IMR-90 (cell line): Measurements from ENCODE around the gene CRISPLD2. TPM values are rescaled to one million over a fixed set of nuclear protein-coding genes. Genes with fewer than 3 reads are reported as not detected.

ENCODE experiments used
- ATAC-seq: fragments of 200-7000 bp; cut with Tn5 transposase; 2 replicates; pipeline ENCODE4 v1.9.1; 2020; ENCODE audit warnings: low read depth, mild to moderate bottlenecking, moderate library complexity
- BruUV-seq: library from RNA; stranded (reverse); fragments of 400-500 nt; replicated peaks from 2 replicates; lab custom pipeline; 2021; lab: Mats Ljungman, UMichigan
- CTCF ChIA-PET: fragments of 300-600 bp; formaldehyde crosslinking; extraction: SDS; loops from one replicate; lab custom pipeline; 2021; ENCODE audit warnings: antibody characterized with exemption; lab: Yijun Ruan, JAX
- POLR2A ChIA-PET: fragments of 300-600 bp; sonication (Branson Sonifier 250); formaldehyde crosslinking; loops from one replicate; lab custom pipeline; 2022; ENCODE audit warnings: antibody characterized with exemption; ENCODE audit not compliant: unreplicated experiment; lab: Charles Lee
- DNase-seq: peaks from one replicate; pipeline ENCODE4 v3.0.0; 2013
- H2AFZ ChIP-seq: replicated peaks from 2 replicates; pipeline ENCODE3; 2013; ENCODE audit warnings: low read length, mild to moderate bottlenecking; ENCODE audit not compliant: poor library complexity
- H2AK5ac ChIP-seq: 2 replicates; pipeline ENCODE4 v1.6.1; 2013; ENCODE audit warnings: low read depth, low read length, inconsistent platforms
- H2AK9ac ChIP-seq: replicated peaks from 2 replicates; pipeline ENCODE3; 2013; ENCODE audit warnings: mild to moderate bottlenecking, low read depth, low read length, moderate library complexity; ENCODE audit not compliant: poor library complexity
- H2BK120ac ChIP-seq: 2 replicates; pipeline ENCODE4 v1.6.1; 2013; ENCODE audit warnings: low read depth, low read length, inconsistent platforms
- H2BK15ac ChIP-seq: 3 replicates; pipeline ENCODE4 v1.6.1; 2013; ENCODE audit warnings: low read depth, low read length, inconsistent platforms
- H2BK20ac ChIP-seq: 2 replicates; pipeline ENCODE4 v1.6.1; 2013; ENCODE audit warnings: low read depth, mild to moderate bottlenecking, inconsistent platforms, low read length, moderate library complexity
- H2BK5ac ChIP-seq: 2 replicates; pipeline ENCODE4 v1.6.1; 2013; ENCODE audit warnings: mild to moderate bottlenecking, low read depth, low read length, inconsistent platforms; ENCODE audit not compliant: poor library complexity, severe bottlenecking
- H3K14ac ChIP-seq: replicated peaks from 2 replicates; pipeline ENCODE4 v1.6.1; 2013; ENCODE audit warnings: low read depth, low read length, inconsistent platforms
- H3K18ac ChIP-seq: 2 replicates; pipeline ENCODE4 v1.6.1; 2013; ENCODE audit warnings: low read depth, low read length, control low read depth
- H3K23ac ChIP-seq: 2 replicates; pipeline ENCODE4 v1.6.1; 2013; ENCODE audit warnings: low read depth, low read length, inconsistent platforms
- H3K27ac ChIP-seq: 2 replicates; pipeline ENCODE4 v1.5.1; 2013; ENCODE audit warnings: mild to moderate bottlenecking, control low read depth, low read length; ENCODE audit not compliant: insufficient read depth
- H3K27me3 ChIP-seq: 2 replicates; pipeline ENCODE4 v1.6.1; 2013; ENCODE audit warnings: low read length; ENCODE audit not compliant: control insufficient read depth, insufficient read depth
- H3K36me3 ChIP-seq: 2 replicates; pipeline ENCODE4 v1.6.1; 2013; ENCODE audit warnings: low read length, mixed read lengths; ENCODE audit not compliant: control insufficient read depth, insufficient read depth
- H3K4ac ChIP-seq: 2 replicates; pipeline ENCODE4 v1.6.1; 2013; ENCODE audit warnings: low read depth, low read length, inconsistent platforms
- H3K4me1 ChIP-seq: 2 replicates; pipeline ENCODE4 v1.6.1; 2013; ENCODE audit warnings: low read length, mixed read lengths; ENCODE audit not compliant: control insufficient read depth, insufficient read depth
- H3K4me2 ChIP-seq: 2 replicates; pipeline ENCODE4 v1.6.1; 2013; ENCODE audit warnings: low read depth, mild to moderate bottlenecking, control low read depth, low read length, moderate library complexity
- H3K4me3 ChIP-seq: 2 replicates; pipeline ENCODE4 v1.5.1; 2013; ENCODE audit warnings: low read depth, mild to moderate bottlenecking, control low read depth, low read length, moderate library complexity; ENCODE audit not compliant: insufficient read depth
- H3K56ac ChIP-seq: 2 replicates; pipeline ENCODE4 v1.6.1; 2013; ENCODE audit warnings: low read length, inconsistent platforms; ENCODE audit not compliant: insufficient read depth; ENCODE audit errors: extremely low read depth
- H3K79me1 ChIP-seq, 2 experiments: 2 replicates each; pipeline ENCODE4 v1.6.1; 2013; ENCODE audit warnings: low read length in 2 of 2, inconsistent platforms in 1 of 2, low read depth in 1 of 2
- H3K9ac ChIP-seq: 2 replicates; pipeline ENCODE4 v1.6.1; 2013; ENCODE audit warnings: low read depth, low read length, control low read depth
- H3K9me1 ChIP-seq: 2 replicates; pipeline ENCODE4 v1.6.1; 2013; ENCODE audit warnings: low read length, inconsistent platforms; ENCODE audit not compliant: insufficient read depth
- H3K9me3 ChIP-seq: 2 replicates; pipeline ENCODE4 v1.6.1; 2013; ENCODE audit warnings: low read length; ENCODE audit not compliant: control insufficient read depth, insufficient read depth
- H4K20me1 ChIP-seq: 2 replicates; pipeline ENCODE4 v1.6.1; 2013; ENCODE audit warnings: low read length, inconsistent platforms; ENCODE audit not compliant: insufficient read depth
- H4K5ac ChIP-seq: 2 replicates; pipeline ENCODE4 v1.6.1; 2013; ENCODE audit warnings: mild to moderate bottlenecking, low read depth, low read length, control low read depth
- H4K8ac ChIP-seq, 2 experiments: 2 replicates each; pipeline ENCODE4 v1.6.1; 2013; ENCODE audit warnings: low read depth in 2 of 2, low read length in 2 of 2, control low read depth in 1 of 2, inconsistent platforms in 1 of 2
- H4K91ac ChIP-seq: 2 replicates; pipeline ENCODE4 v1.6.1; 2013; ENCODE audit warnings: low read depth, low read length, inconsistent platforms; ENCODE audit not compliant: insufficient read depth
- CEBPB ChIP-seq: IDR thresholded peaks from 2 replicates; pipeline ENCODE4 v1.6.1; 2012; ENCODE audit warnings: low read depth, low read length, improper control_type of control experiment
- CHD1 ChIP-seq: IDR thresholded peaks from 2 replicates; pipeline ENCODE4 v1.6.1; 2012; ENCODE audit warnings: low read depth, low read length, improper control_type of control experiment
- NFE2L2 ChIP-seq: fragments of 150-350 bp; IDR thresholded peaks from 2 replicates; pipeline ENCODE4 v1.6.1; 2016; ENCODE audit warnings: low read depth, mild to moderate bottlenecking, low read length
- RCOR1 ChIP-seq: IDR thresholded peaks from 2 replicates; pipeline ENCODE4 v1.6.1; 2012; ENCODE audit warnings: mild to moderate bottlenecking, low read length, improper control_type of control experiment; ENCODE audit not compliant: insufficient replicate concordance
- SMC3 ChIP-seq: fragments of 150-350 bp; IDR thresholded peaks from 2 replicates; pipeline ENCODE4 v1.6.1; 2016; ENCODE audit warnings: low read depth, mild to moderate bottlenecking, antibody characterized with exemption, low read length, moderate library complexity
- WGBS, 2 experiments: methylation state at CpG; one replicate each; pipeline versions ENCODE4 v1.1.5 to v1.1.7; 2013; ENCODE audit warnings: missing lambda C conversion rate in 2 of 2; ENCODE audit not compliant: insufficient read length in 1 of 2; ENCODE audit errors: extremely low coverage in 2 of 2; 5-methylcytosine and 5-hydroxymethylcytosine counted together
- dilution Hi-C: fragments of 300-500 bp; cut with HindIII; formaldehyde crosslinking; loops from one replicate; pipeline ENCODE4 v1.14.3; 2018; ENCODE audit warnings: low sequenced_read_pairs; ENCODE audit not compliant: unreplicated experiment
- in situ Hi-C: fragments of 300-500 bp; cut with MboI; formaldehyde crosslinking; loops from 3 replicates; pipeline ENCODE4 v1.14.3; 2019; ENCODE audit warnings: low sequenced_read_pairs, inconsistent platforms, mixed read lengths
- intact Hi-C: fragments of 100-400 bp; cut with micrococcal nuclease; formaldehyde crosslinking; loops from 2 replicates; pipeline ENCODE4 v1.10.0; 2022
- polyA plus RNA-seq, 3 experiments: library from polyadenylated mRNA; depleted of rRNA; stranded (reverse); fragments of >200 nt; gene quantifications; 2 replicates each; pipeline ENCODE4 v1.2.3, GENCODE V29; 2012; ENCODE audit warnings: low replicate concordance in 1 of 3
- total RNA-seq: library from RNA; depleted of rRNA; stranded (reverse); fragments of >200 nt; gene quantifications from 2 replicates; pipeline ENCODE4 v1.2.3, GENCODE V29; 2012
- TF ChIP-seq, protein P1 (sequence below): conservative IDR thresholded peaks from 2 replicates; pipeline ENCODE4 v1.5.1; 2012; ENCODE audit warnings: mild to moderate bottlenecking, low read depth, low read length, improper control_type of control experiment

The CRISPLD2 gene
- total and polyA plus RNA-seq, 2 of the 4 experiments (the other 2 are of a cell fraction), result 23.1 to 37.5 TPM

- no peak for ATAC-seq
- H3K9me3 ChIP-seq, result no peaks in the 10 kb centered on the region
- peaks cover 15% of the 10 kb centered on the region for H3K9me1 ChIP-seq
- peaks cover 29 to 61% of the 10 kb centered on the region in 2 experiments; a peak in 3 of 4 replicates for H3K79me1 ChIP-seq
- H3K4ac ChIP-seq, result peak overlapping the region; percentile 64
- peak overlapping the region; percentile 75 for H3K4me2 ChIP-seq
- H4K91ac ChIP-seq, result peak overlapping the region; percentile 5; the same call in 1 of the 2 replicates
- ChIA-PET CTCF (interaction anchor here (0.5 kb wide), 1 partner anchor 66 kb away, joined by 3 read pairs; no protein-coding TSS in a partner anchor), POLR2A (no interaction called here)
- peak overlapping the region; percentile 66; the same call in 1 of the 2 replicates for H2AK5ac ChIP-seq
- 63% methylated on average over 5 of the region's 13 CpGs; no CpG with 5 or more reads in 1 of the 2 experiments for WGBS, 2 experiments
- peaks cover 33% of the 10 kb centered on the region for H3K4me1 ChIP-seq
- H4K20me1 ChIP-seq, result peaks cover 30% of the 10 kb centered on the region
- no TSS peak for BruUV-seq
- H2BK20ac ChIP-seq, result 0 out of 2 replicates have a peak overlapping the region, but pooled peaks have one; percentile 16
- no peak overlapping the region for H3K56ac ChIP-seq
- H3K18ac ChIP-seq, result no peak overlapping the region
- H2AK9ac ChIP-seq, result peak overlapping the region; percentile 31
- peak overlapping the region; percentile 50 for H3K23ac ChIP-seq
- H3K27me3 ChIP-seq, result no peaks in the 10 kb centered on the region
- peaks cover 3% of the 10 kb centered on the region; the same call in 1 of the 2 replicates for H3K36me3 ChIP-seq
- in situ Hi-C loops (no loop called here), dilution Hi-C loops (no loop called here), intact Hi-C loops (loop anchor here (10.0 kb wide), 1 partner anchor 197 kb away; no protein-coding TSS in a partner anchor)
- H4K5ac ChIP-seq, result 0 out of 2 replicates have a peak overlapping the region, but pooled peaks have one; percentile 9
- DNase-seq, result no peak
- H3K4me3 ChIP-seq, result peak overlapping the region; percentile 5
- peak overlapping the region; percentile 13 to 51; a peak in 2 of 4 replicates for H4K8ac ChIP-seq
- TF ChIP-seq CEBPB (no peak), NFE2L2 (no peak), RCOR1 (no peak), CHD1 (no peak), SMC3 (no peak)
- TF ChIP-seq, protein P1, sequence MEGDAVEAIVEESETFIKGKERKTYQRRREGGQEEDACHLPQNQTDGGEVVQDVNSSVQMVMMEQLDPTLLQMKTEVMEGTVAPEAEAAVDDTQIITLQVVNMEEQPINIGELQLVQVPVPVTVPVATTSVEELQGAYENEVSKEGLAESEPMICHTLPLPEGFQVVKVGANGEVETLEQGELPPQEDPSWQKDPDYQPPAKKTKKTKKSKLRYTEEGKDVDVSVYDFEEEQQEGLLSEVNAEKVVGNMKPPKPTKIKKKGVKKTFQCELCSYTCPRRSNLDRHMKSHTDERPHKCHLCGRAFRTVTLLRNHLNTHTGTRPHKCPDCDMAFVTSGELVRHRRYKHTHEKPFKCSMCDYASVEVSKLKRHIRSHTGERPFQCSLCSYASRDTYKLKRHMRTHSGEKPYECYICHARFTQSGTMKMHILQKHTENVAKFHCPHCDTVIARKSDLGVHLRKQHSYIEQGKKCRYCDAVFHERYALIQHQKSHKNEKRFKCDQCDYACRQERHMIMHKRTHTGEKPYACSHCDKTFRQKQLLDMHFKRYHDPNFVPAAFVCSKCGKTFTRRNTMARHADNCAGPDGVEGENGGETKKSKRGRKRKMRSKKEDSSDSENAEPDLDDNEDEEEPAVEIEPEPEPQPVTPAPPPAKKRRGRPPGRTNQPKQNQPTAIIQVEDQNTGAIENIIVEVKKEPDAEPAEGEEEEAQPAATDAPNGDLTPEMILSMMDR, result no peak
- H2BK15ac ChIP-seq, result 0 out of 3 replicates have a peak overlapping the region, but pooled peaks have one; percentile 10
- no peak overlapping the region; the same call in 1 of the 2 replicates for H3K27ac ChIP-seq
- peak overlapping the region; percentile 52; the same call in 1 of the 2 replicates for H3K14ac ChIP-seq
- H2AFZ ChIP-seq, result peak overlapping the region; percentile 45
- H2BK5ac ChIP-seq, result no peak overlapping the region
- peak overlapping the region; percentile 34 for H3K9ac ChIP-seq
- peak overlapping the region; percentile 31; the same call in 1 of the 2 replicates for H2BK120ac ChIP-seq
These were observed 2.2 kb downstream of the CRISPLD2 start for GRCh38 chr16:84821728-84822689.
